Gastrocnemius medialis (tissue), 4 donors: Measurements from ENCODE around the gene CDK14. TPM values are rescaled to one million over a fixed set of nuclear protein-coding genes. Genes with fewer than 3 reads are reported as not detected.

Experiments
- ATAC-seq, 2 donors: fragments of 150-250 bp; one replicate each; pipeline ENCODE4 v1.9.1; 2016
- DNase-seq, 2 donors: peaks; one replicate each; pipeline ENCODE4 v3.0.0-alpha.2; 2019
- H3K27ac ChIP-seq, 4 donors: fragments of 200-600 bp; sonication (generic); 1 replicate in 1 of 4; 2 replicates in 3 of 4; pipeline ENCODE4 v1.5.1; 2016 to 2018; ENCODE audit warnings: mild to moderate bottlenecking in 2 of 4, moderate library complexity in 1 of 4
- H3K27me3 ChIP-seq, 3 donors: fragments of 200-600 bp; sonication (generic) in 2 of 3; 1 replicate in 1 of 3; 2 replicates in 2 of 3; pipeline versions ENCODE4 v1.5.1 to v1.6.0; 2016 to 2019; ENCODE audit warnings: mild to moderate bottlenecking in 1 of 3, moderate library complexity in 1 of 3
- H3K36me3 ChIP-seq, 2 donors: fragments of 200-600 bp; sonication (generic) in 1 of 2; one replicate each; pipeline ENCODE4 v1.5.1; 2017 to 2018
- H3K4me1 ChIP-seq, 2 donors: fragments of 200-600 bp; sonication (generic) in 1 of 2; one replicate each; pipeline ENCODE4 v1.5.1; 2016 to 2017; ENCODE audit warnings: mild to moderate bottlenecking in 2 of 2
- H3K4me3 ChIP-seq, 4 donors: fragments of 200-600 bp; sonication (generic) in 3 of 4; 1 replicate in 1 of 4; 2 replicates in 3 of 4; pipeline ENCODE4 v1.5.1; 2016 to 2019; ENCODE audit warnings: mild to moderate bottlenecking in 2 of 4
- H3K9me3 ChIP-seq, 3 donors: fragments of 200-600 bp; sonication (generic) in 2 of 3; 1 replicate in 1 of 3; 2 replicates in 2 of 3; pipeline ENCODE4 v1.5.1; 2016 to 2019
- CTCF ChIP-seq, 5 experiments: fragments of 450-650 bp in 3 of 5; fragments of 200-600 bp in 2 of 5; sonication (generic) in 2 of 5; IDR thresholded peaks in 4 of 5; conservative IDR thresholded peaks in 1 of 5; 1 replicate in 4 of 5; 2 replicates in 1 of 5; pipeline ENCODE4 v1.5.1; 2016 to 2019; ENCODE audit warnings: antibody characterized with exemption in 5 of 5, mild to moderate bottlenecking in 3 of 5, moderate library complexity in 3 of 5
- POLR2A ChIP-seq, 2 donors: fragments of 450-650 bp; IDR thresholded peaks; one replicate each; pipeline ENCODE4 v1.6.1; 2017; ENCODE audit warnings: antibody characterized with exemption in 2 of 2, mild to moderate bottlenecking in 2 of 2, moderate library complexity in 2 of 2
- in situ Hi-C, 4 donors: fragments of 200-750 bp; cut with MboI; loops; one replicate each; pipeline versions ENCODE4 v1.15.0 to v1.8.0; 2017; ENCODE audit warnings: low sequenced_read_pairs in 4 of 4
- intact Hi-C: fragments of 100-400 bp; cut with DNase I; formaldehyde crosslinking; loops from one replicate; pipeline ENCODE4 v1.15.1; 2023; ENCODE audit warnings: low total_unique reads
- total RNA-seq, 4 donors: library from RNA; depleted of rRNA; stranded (reverse); fragments of >200 nt; gene quantifications; one replicate each; pipeline versions ENCODE4 v1.1.0 to v1.2.3, GENCODE V29; 2016

The CDK14 gene
- total RNA-seq, 4 donors from 2014 or later, result 3.9 to 8.6 (median 7.3) TPM

GRCh38 chr7:90948085-90948484, 352.0 kb downstream of the CDK14 start:
- Histone ChIP-seq H3K27me3 (no peaks in the 10 kb centered on the region), H3K4me3 (no peak overlapping the region), H3K9me3 (no peaks in the 10 kb centered on the region), H3K36me3 (no peaks in the 10 kb centered on the region), H3K27ac (no peak overlapping the region), H3K4me1 (peaks cover 0 to 3% of the 10 kb centered on the region in 2 donors)
- DNase-seq (no peak), ATAC-seq (no peak)
- TF ChIP-seq CTCF (IDR thresholded peaks at IDR 0.05 in 4 of 5, conservative IDR thresholded peaks at IDR 0.05 in 1 of 5), result no peak
- TF ChIP-seq POLR2A (IDR thresholded peaks at IDR 0.05), result no peak
- intact Hi-C loops (no loop called here), in situ Hi-C loops (no loop called here)

GRCh38 chr7:90951229-90951628, 355.1 kb downstream of the CDK14 start:
- Histone ChIP-seq H3K27ac (no peak overlapping the region), H3K9me3 (no peaks in the 10 kb centered on the region), H3K27me3 (no peaks in the 10 kb centered on the region), H3K4me1 (no peaks in the 10 kb centered on the region), H3K4me3 (no peak overlapping the region), H3K36me3 (no peaks in the 10 kb centered on the region)
- ATAC-seq (no peak), DNase-seq (no peak)
- intact Hi-C loops, result no loop called here
- no peak for TF ChIP-seq POLR2A (IDR thresholded peaks at IDR 0.05)
- no peak for TF ChIP-seq CTCF (IDR thresholded peaks at IDR 0.05 in 4 of 5, conservative IDR thresholded peaks at IDR 0.05 in 1 of 5)
- in situ Hi-C loops, result no loop called here

GRCh38 chr7:90951986-90952954, 356.1 kb downstream of the CDK14 start:
- no peak for DNase-seq
- ATAC-seq, result no peak
- H3K36me3 ChIP-seq, result no peaks in the 10 kb centered on the region
- no peak for TF ChIP-seq POLR2A (IDR thresholded peaks at IDR 0.05)
- TF ChIP-seq CTCF (IDR thresholded peaks at IDR 0.05 in 4 of 5, conservative IDR thresholded peaks at IDR 0.05 in 1 of 5), result no peak
- H3K4me1 ChIP-seq, result no peaks in the 10 kb centered on the region
- in situ Hi-C loops, result no loop called here
- intact Hi-C loops, result no loop called here
- no peak overlapping the region for H3K27ac ChIP-seq
- no peak overlapping the region for H3K4me3 ChIP-seq
- H3K9me3 ChIP-seq, result no peaks in the 10 kb centered on the region
- H3K27me3 ChIP-seq, result no peaks in the 10 kb centered on the region

- ATAC-seq (no peak), DNase-seq (no peak)
- intact Hi-C loops, result no loop called here
- in situ Hi-C loops, result no loop called here
- no peak for TF ChIP-seq CTCF (IDR thresholded peaks at IDR 0.05 in 4 of 5, conservative IDR thresholded peaks at IDR 0.05 in 1 of 5)
- TF ChIP-seq POLR2A (IDR thresholded peaks at IDR 0.05), result no peak
- Histone ChIP-seq H3K9me3 (no peaks in the 10 kb centered on the region), H3K27ac (no peak overlapping the region), H3K27me3 (no peaks in the 10 kb centered on the region), H3K36me3 (no peaks in the 10 kb centered on the region), H3K4me3 (no peak overlapping the region), H3K4me1 (peaks cover 9 to 10% of the 10 kb centered on the region in 2 donors)
Observed at GRCh38 chr7:90955641-90956207, 359.6 kb downstream of the CDK14 start.
